ENCODE data around the gene MOSPD3. TPM values are rescaled to one million over a fixed set of nuclear protein-coding genes. Genes with fewer than 3 reads are reported as not detected.

The MOSPD3 gene
- total RNA-seq, 1 donor from 2014 or later: 11.0 TPM

GRCh38 chr7:100606313-100606712 lies 6.0 kb upstream of the MOSPD3 start:
- Histone ChIP-seq H3K4me3 (no peak overlapping the region), H3K9me3 (no peaks in the 10 kb centered on the region), H3K27me3 (no peaks in the 10 kb centered on the region), H3K36me3 (no peaks in the 10 kb centered on the region), H3K4me1 (peaks cover 0 to 24% of the 10 kb centered on the region in 2 donors), H3K27ac (no peak overlapping the region)
- TF ChIP-seq, protein P1, sequence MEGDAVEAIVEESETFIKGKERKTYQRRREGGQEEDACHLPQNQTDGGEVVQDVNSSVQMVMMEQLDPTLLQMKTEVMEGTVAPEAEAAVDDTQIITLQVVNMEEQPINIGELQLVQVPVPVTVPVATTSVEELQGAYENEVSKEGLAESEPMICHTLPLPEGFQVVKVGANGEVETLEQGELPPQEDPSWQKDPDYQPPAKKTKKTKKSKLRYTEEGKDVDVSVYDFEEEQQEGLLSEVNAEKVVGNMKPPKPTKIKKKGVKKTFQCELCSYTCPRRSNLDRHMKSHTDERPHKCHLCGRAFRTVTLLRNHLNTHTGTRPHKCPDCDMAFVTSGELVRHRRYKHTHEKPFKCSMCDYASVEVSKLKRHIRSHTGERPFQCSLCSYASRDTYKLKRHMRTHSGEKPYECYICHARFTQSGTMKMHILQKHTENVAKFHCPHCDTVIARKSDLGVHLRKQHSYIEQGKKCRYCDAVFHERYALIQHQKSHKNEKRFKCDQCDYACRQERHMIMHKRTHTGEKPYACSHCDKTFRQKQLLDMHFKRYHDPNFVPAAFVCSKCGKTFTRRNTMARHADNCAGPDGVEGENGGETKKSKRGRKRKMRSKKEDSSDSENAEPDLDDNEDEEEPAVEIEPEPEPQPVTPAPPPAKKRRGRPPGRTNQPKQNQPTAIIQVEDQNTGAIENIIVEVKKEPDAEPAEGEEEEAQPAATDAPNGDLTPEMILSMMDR (IDR thresholded peaks at IDR 0.05): no peak
- intact Hi-C loops (cut with DNase I): no loop called here
- no peak for DNase-seq (ENCODE audit: low spot score in 2 of 2)

GRCh38 chr7:100607111-100607510 lies 5.2 kb upstream of the MOSPD3 start:
- Histone ChIP-seq H3K27me3 (no peaks in the 10 kb centered on the region), H3K4me3 (no peak overlapping the region), H3K9me3 (no peaks in the 10 kb centered on the region), H3K27ac (no peak overlapping the region), H3K36me3 (no peaks in the 10 kb centered on the region), H3K4me1 (peaks cover 0 to 21% of the 10 kb centered on the region in 2 donors)
- intact Hi-C loops (cut with DNase I): no loop called here
- TF ChIP-seq, protein P1 (IDR thresholded peaks at IDR 0.05): no peak
- DNase-seq (ENCODE audit: low spot score in 2 of 2): no peak

DNA sequence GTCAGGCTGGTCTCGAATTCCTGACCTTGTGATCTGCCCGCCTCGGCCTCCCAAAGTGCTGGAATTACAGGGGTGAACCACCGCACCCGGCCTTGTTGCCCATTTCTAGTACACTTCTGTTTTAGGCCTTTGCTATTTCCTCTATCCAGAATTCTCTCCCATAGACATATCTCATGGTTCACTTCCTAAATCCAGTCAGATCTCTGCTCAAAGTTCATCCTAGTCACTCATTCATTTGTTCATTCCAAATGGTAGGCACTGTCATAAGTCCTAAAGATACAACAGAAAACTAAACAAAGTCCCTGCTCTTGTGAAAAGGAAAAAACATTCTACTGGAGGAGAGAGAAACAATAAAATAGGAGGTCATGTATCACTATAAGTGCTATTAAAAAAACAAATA lies 2.4 kb upstream of the MOSPD3 start:
- Histone ChIP-seq H3K27me3 (no peaks in the 10 kb centered on the region), H3K36me3 (no peaks in the 10 kb centered on the region), H3K4me1 (peaks cover 3 to 16% of the 10 kb centered on the region in 2 donors), H3K9me3 (no peaks in the 10 kb centered on the region), H3K4me3 (no peak overlapping the region), H3K27ac (no peak overlapping the region)
- TF ChIP-seq, protein P1 (IDR thresholded peaks at IDR 0.05): no peak
- no peak for DNase-seq (ENCODE audit: low spot score in 2 of 2)
- intact Hi-C loops (cut with DNase I): loop anchor here (5.0 kb wide), 3 partner anchors 82 to 173 kb away; partner anchors contain the start of genes GIGYF1 and PPP1R35

DNA sequence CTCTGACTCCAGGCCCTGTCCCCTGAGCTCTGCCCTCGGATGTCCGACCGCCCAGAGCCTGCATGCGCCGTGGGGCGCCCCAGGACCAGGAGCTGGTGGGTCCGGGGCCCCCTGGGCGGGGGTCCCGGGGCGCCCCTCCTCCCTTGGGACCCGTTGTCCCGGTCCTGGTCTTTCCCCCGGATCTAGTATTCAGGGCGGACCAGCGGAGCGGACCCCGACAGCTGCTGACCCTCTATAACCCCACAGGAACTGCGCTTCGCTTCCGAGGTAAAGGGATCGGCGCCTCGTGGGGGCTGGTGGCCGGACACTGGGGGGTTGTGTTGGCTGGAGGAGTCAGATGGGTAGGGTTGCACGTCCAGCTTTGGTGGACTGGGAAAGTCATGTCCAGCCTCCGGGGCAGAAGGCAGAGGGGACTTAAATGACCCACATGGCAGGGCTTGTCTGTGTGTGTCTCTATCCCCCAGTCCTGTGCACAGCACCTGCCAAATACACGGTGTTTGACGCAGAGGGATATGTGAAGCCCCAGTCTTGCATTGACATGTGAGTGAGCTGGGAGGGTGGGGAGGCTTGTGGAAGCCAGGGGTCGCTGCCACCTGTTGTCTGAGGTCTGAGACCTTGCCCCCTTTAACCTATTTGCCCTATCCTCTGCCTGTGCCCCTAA lies 520 bp downstream of the MOSPD3 start:
- Histone ChIP-seq H3K36me3 (peaks cover 0 to under 1% of the 10 kb centered on the region in 2 donors), H3K27ac (peak overlapping the region; percentile 38 to 86), H3K27me3 (no peaks in the 10 kb centered on the region), H3K9me3 (no peaks in the 10 kb centered on the region), H3K4me1 (peaks cover 3 to 11% of the 10 kb centered on the region in 2 donors), H3K4me3 (peak overlapping the region; percentile 84 to 93)
- intact Hi-C loops (cut with DNase I): loop anchor here (1.0 to 5.0 kb wide), 7 partner anchors 9 to 176 kb away; partner anchors contain the start of genes AGFG2, FBXO24, GIGYF1 and GNB2
- DNase-seq (ENCODE audit: low spot score in 2 of 2): no peak
- TF ChIP-seq, protein P1 (IDR thresholded peaks at IDR 0.05): no peak

- Histone ChIP-seq H3K27me3 (no peaks in the 10 kb centered on the region), H3K36me3 (peaks cover 0 to 5% of the 10 kb centered on the region in 2 donors), H3K27ac (no peak overlapping the region), H3K4me1 (peaks cover 3 to 11% of the 10 kb centered on the region in 2 donors), H3K9me3 (no peaks in the 10 kb centered on the region), H3K4me3 (peak overlapping the region; percentile 84 to 93)
- intact Hi-C loops (cut with DNase I): loop anchor here (2.0 to 5.0 kb wide), 4 partner anchors 75 to 176 kb away; partner anchors contain the start of genes AGFG2, GIGYF1 and PPP1R35
- TF ChIP-seq, protein P1 (IDR thresholded peaks at IDR 0.05): no peak
- DNase-seq (ENCODE audit: low spot score in 2 of 2): no peak
Measured at GRCh38 chr7:100613412-100614175, 1.3 kb downstream of the MOSPD3 start.

All from ascending aorta (tissue), 2 donors.